GM19452 (cell line): ENCODE data around the gene GAS6.

Source experiments
- ATAC-seq: cut with Tn5 transposase; IDR thresholded peaks from one replicate; pipeline ENCODE4 v1.9.1; 2021; ENCODE audit not compliant: unreplicated experiment

The GAS6 gene

GRCh38 chr13:113853518-113854237 is 10.2 kb downstream of the GAS6 start:
- no peak for ATAC-seq

GRCh38 chr13:113852536-113853517 is 11.0 kb downstream of the GAS6 start:
- no peak for ATAC-seq

DNA sequence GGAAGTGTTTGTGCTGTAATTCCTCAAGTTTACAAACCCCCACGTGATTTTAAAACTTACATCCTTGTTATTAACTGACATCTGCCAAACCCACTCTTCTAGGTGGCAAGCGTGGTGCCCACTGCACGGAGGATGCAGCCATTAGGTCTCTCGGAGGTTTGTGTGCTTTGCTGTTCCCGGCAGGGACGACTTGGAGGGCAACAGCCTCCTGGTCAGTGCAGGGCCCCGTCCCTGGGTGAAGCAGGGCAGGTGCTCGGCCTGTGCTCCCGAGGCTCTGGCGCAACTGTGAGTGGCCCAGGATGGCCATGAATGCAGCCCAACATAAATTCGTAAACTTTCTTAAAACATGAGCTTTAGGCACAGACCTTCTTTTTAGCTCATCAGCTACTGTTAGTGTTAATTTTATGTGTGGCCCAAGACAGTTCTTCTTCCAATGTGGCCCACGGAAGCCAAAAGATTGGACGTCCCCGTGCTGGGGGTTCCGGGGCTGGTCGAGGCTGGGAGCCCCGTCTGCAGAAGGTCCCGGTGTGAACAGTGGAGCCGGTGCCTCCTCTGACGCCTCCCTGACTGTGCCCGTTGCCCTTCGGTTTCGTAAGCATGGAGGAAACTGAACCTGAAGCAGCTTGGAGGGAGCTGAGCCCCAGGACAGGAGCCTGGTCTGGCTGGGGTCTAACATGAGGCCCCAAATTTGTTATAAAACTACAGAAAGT is 11.9 kb downstream of the GAS6 start:
- no peak for ATAC-seq

- ATAC-seq = no peak
These were observed 12.4 kb downstream of the GAS6 start for GRCh38 chr13:113851480-113851803.

- ATAC-seq = no peak
These were observed 13.0 kb downstream of the GAS6 start for GRCh38 chr13:113850722-113851479.

DNA sequence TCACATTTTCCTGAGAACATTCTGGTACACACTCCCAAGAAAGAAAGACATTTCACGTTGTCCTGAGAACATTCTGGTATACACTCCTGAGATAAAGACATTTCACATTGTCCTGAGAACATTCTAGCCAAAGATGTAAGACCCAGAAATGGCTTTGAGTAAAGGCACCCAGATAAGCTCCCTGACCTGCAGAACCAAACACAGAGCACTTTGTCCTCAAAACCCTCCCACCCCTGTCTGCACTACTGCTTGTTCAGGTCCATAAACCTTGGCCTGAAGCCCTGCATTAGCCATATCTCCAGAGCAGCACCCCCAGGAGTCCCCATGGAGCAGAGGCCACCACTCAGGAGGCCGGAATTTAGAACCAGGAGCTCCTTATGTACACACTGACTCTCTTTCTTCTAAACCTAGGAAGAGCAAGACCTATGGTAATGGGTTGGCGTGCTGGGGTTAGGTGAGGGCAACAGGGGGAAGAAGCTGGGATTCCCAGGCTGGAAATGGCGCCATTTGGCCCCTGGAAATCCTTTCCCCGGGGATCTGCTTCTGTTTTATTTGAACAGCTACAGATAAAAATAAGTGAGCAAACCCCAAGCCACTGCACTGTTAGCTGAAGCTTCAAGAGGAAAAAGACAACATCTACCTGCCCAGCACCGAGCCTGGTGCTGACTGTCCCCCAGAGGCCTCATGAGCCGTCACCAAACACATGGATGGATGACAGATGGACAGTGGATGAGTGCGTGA is 13.7 kb downstream of the GAS6 start:
- ATAC-seq = no peak

DNA sequence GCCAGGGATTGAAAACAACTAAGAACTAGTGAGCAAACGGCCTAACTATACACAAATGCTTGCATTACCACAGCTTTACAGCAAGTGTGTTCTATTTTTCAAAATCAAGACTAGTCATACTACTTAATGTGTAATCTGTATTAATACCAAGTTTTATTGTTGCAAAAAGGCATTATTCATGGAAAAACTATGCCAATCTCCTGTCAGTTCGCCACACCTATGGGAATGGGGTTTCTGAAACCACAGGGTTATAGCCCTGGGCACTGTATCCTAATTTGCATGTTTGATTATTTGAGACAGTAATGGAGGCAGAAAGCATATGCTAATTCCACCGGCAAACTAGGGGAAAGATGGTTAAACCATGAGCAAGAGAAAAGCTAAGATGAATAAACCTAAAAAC is 14.3 kb downstream of the GAS6 start:
- no peak for ATAC-seq

- no peak for ATAC-seq
These were observed 15.2 kb downstream of the GAS6 start for GRCh38 chr13:113848431-113849260.

GRCh38 chr13:113848020-113848419 is 15.9 kb downstream of the GAS6 start:
- ATAC-seq = no peak

- ATAC-seq = no peak
These were observed 17.1 kb downstream of the GAS6 start for GRCh38 chr13:113846636-113847318.

DNA sequence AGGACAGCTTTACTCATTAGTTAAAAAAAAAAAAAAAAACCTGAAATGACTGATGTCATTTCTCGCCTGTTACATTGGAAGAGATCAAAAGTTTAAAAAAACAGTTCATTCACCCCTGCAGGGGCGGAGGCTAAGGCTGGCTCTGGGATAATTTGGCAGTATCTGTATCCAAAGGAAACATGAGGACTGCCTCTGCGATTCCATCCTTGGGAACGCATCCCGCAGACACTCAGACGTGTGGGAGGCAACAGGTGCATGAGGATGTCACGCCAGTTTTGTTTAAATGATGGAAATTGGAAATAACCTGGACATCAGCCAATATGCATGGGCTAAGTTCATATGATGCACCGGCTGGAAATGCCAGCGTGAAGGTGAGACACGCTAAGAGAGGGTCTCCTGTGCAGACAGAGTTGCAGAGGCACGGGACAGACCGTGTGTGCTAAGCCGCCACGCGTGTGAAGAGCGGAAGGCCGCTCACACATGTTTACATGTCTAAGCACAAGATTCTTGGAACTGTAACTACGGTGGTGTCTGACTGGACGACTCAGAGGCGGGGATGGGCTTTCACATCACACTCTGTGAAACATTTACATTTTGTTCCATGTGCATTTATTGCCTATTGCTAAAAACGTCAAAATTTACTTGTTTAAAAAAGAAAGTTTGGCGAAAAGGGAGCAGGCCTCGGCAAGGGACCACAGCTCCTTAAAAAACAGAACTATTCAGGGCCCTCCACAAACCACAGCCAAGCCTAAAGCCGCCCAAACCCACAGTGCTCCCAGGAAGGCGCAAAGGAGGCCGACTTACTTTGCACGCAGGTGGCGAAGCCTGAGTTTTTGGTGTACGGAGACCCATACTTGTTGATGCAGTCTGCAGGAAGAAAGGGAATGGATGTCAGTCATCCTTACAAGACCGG is 17.9 kb downstream of the GAS6 start:
- no peak for ATAC-seq

DNA sequence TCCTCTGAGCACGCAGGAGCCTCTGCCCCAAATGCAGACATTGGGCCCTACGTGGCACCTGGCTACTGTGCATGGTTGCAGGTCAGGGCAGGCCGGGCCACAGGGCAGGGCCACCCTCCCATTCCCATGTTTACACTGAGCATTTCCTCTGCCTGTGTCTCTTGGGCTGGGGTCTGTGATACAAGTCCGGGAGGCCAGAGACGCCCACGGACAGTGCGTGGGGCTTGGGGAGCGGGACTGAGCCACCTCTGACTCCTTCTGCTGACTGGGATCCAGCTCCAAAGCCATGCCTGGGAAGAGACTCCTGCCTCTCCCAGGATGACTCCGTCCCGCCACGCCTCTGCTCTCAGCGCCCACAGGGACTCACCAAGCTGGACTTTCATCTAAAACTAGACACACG is 18.8 kb downstream of the GAS6 start:
- ATAC-seq = no peak

DNA sequence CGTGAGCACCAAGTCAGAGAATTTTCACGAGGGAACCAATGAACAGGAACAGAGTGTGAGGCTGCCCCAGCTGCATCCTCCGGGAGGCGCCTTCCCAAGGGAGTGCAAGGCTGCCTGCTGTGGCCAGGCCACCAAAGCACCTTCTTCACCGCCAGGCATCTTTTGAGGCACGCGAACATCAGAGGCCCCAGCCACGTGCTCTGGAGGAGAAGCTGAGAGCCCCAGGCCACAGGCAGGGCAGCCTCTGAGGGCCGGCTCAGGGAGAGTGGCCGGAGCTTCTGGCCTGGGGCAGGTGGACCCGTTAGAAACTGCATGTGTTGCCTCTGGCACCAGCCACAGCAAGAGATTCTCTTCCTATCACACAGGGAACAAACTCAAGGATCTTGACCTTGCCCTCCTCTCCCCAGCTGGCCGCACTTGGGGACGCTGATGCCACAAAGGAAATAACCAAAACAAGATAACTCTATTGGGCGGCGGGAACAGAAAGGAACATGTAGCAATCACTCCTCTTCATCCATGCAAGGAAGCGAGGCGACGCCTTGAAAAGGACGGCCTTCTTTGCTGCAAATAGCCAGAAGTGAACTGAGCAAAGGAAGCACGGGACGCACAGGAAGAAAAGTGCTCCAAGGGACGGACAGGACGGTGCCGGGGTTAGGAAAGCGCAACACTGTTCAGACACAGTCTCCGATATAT is 19.9 kb downstream of the GAS6 start:
- ATAC-seq = no peak

GRCh38 chr13:113843063-113843654 is 20.7 kb downstream of the GAS6 start:
- ATAC-seq = no peak

GRCh38 chr13:113842336-113843062 is 21.4 kb downstream of the GAS6 start:
- ATAC-seq = no peak

DNA sequence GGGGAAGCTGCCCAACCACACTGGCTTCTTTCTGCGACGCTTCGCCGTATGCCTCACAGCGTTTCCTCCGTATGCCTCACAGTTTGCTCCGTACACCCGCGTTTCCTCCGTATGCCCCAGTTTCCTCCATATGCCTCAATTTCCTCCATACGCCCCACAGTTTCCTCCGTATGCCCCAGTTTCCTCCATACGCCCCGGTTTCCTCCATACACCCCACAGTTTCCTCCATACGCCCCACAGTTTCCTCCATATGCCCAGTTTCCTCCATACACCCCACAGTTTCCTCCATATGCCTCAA is 22.6 kb downstream of the GAS6 start:
- ATAC-seq = no peak
